Fibroblast of lung (primary cell): ENCODE data around the gene WWC2.

Source experiments
- CTCF ChIP-seq, 2 donors: IDR thresholded peaks in 1 of 2; conservative IDR thresholded peaks in 1 of 2; 1 replicate in 1 of 2; 2 replicates in 1 of 2; pipeline ENCODE4 v1.5.1; 2011 to 2012; ENCODE audit warnings: low read length in 2 of 2, control low read depth in 1 of 2, inconsistent platforms in 1 of 2, low read depth in 1 of 2, mild to moderate bottlenecking in 1 of 2
- EZH2 ChIP-seq: IDR thresholded peaks from 2 replicates; pipeline ENCODE4 v1.5.1; 2012; ENCODE audit warnings: low read length, control low read depth, mild to moderate bottlenecking; ENCODE audit errors: missing control alignments

- no peak for TF ChIP-seq CTCF (conservative IDR thresholded peaks at IDR 0.05 in 1 of 2, IDR thresholded peaks at IDR 0.05 in 1 of 2; ENCODE audit: low read depth in 1 of 2, low read length in 2 of 2)
- no peak for TF ChIP-seq EZH2
Measured at GRCh38 chr4:183314806-183315205, 215.7 kb downstream of the WWC2 start.
